Epidermal melanocyte (primary cell): ENCODE data around the gene NARS2.
"Not testable (repeated sequence)": the region's sequence is repeated elsewhere in the genome, so short reads cannot be mapped to it uniquely, and the experiment has no call there.

Source experiments
- DNase-seq: peaks from one replicate; pipeline ENCODE4 v3.0.0; 2011; ENCODE audit warnings: low spot score; ENCODE audit not compliant: insufficient read length

The NARS2 gene

GRCh38 chr11:78574386-78575381 lies at the start of gene NARS2:
NARS2 (minus strand) TSS chr11:78574864; CDS start chr11:78574488, 376 bp downstream.
- peak; percentile 83 for DNase-seq

GRCh38 chr11:78622666-78623065 lies 48.0 kb upstream of the NARS2 start:
- no peak for DNase-seq

- DNase-seq: no peak
Observed at GRCh38 chr11:78620159-78620558, 45.5 kb upstream of the NARS2 start.

- no peak for DNase-seq
Observed at GRCh38 chr11:78615724-78616123, 41.1 kb upstream of the NARS2 start.

GRCh38 chr11:78613378-78613813 lies 38.7 kb upstream of the NARS2 start:
- no peak for DNase-seq

GRCh38 chr11:78612721-78613377 lies 38.2 kb upstream of the NARS2 start:
- DNase-seq: no peak

- DNase-seq: not testable (repeated sequence)
Observed at GRCh38 chr11:78609321-78609720, 34.7 kb upstream of the NARS2 start.

GRCh38 chr11:78607696-78608095 lies 33.0 kb upstream of the NARS2 start:
- no peak for DNase-seq

- DNase-seq: no peak
Observed at GRCh38 chr11:78606667-78607066, 32.0 kb upstream of the NARS2 start.

- DNase-seq: no peak
Observed at GRCh38 chr11:78605296-78605695, 30.6 kb upstream of the NARS2 start.

- DNase-seq: no peak
Observed at GRCh38 chr11:78603792-78604191, 29.1 kb upstream of the NARS2 start.

GRCh38 chr11:78602771-78603170 lies 28.1 kb upstream of the NARS2 start:
- DNase-seq: not testable (repeated sequence)

GRCh38 chr11:78601066-78601465 lies 26.4 kb upstream of the NARS2 start:
- DNase-seq: not testable (repeated sequence)

GRCh38 chr11:78597579-78597978 lies 22.9 kb upstream of the NARS2 start:
- not testable (repeated sequence) for DNase-seq

- no peak for DNase-seq
Observed at GRCh38 chr11:78595436-78596130, 20.9 kb upstream of the NARS2 start.

GRCh38 chr11:78594814-78595213 lies 20.1 kb upstream of the NARS2 start:
- DNase-seq: no peak

- DNase-seq: no peak
Observed at GRCh38 chr11:78588517-78588916, 13.9 kb upstream of the NARS2 start.

GRCh38 chr11:78587446-78587845 lies 12.8 kb upstream of the NARS2 start:
- DNase-seq: no peak

GRCh38 chr11:78586452-78587046 lies 11.9 kb upstream of the NARS2 start:
- no peak for DNase-seq

- DNase-seq: no peak
Observed at GRCh38 chr11:78583889-78584288, 9.2 kb upstream of the NARS2 start.

- no peak for DNase-seq
Observed at GRCh38 chr11:78577495-78577894, 2.8 kb upstream of the NARS2 start.
